Measurements from ENCODE around the gene CHI3L1. TPM values are rescaled to one million over a fixed set of nuclear protein-coding genes. Genes with fewer than 3 reads are reported as not detected.
A peak's percentile ranks its signal among the peaks of the same experiment; 100 is the strongest.

The CHI3L1 gene
- total and polyA plus RNA-seq, 5 experiments from 2014 or later = not detected

GRCh38 chr1:203159844-203160243, 26.7 kb downstream of the CHI3L1 start:
- H3K4me1 Mint-ChIP-seq = no peaks in the 10 kb centered on the region
- no peak for DNase-seq
- peaks cover 6 to 23% (median 18%) of the 10 kb centered on the region in 5 donors for H3K27me3 Mint-ChIP-seq
- H3K27ac Mint-ChIP-seq = no peak overlapping the region
- no peak overlapping the region for H3K4me3 Mint-ChIP-seq
- POLR2A ChIA-PET = no interaction called here
- no peak for ATAC-seq
- H3K36me3 Mint-ChIP-seq = peaks cover 0 to 5% (median 0%) of the 10 kb centered on the region in 3 donors
- H3K9me3 Mint-ChIP-seq = peaks cover 0 to 18% (median 5%) of the 10 kb centered on the region in 9 donors

GRCh38 chr1:203158960-203159665, 27.4 kb downstream of the CHI3L1 start:
- POLR2A ChIA-PET = no interaction called here
- H3K36me3 Mint-ChIP-seq = peaks cover 0 to 5% (median 0%) of the 10 kb centered on the region in 3 donors
- no peaks in the 10 kb centered on the region for H3K4me1 Mint-ChIP-seq
- H3K27me3 Mint-ChIP-seq = peaks cover 6 to 23% (median 13%) of the 10 kb centered on the region in 5 donors
- no peak for ATAC-seq
- no peak for DNase-seq
- H3K4me3 Mint-ChIP-seq = no peak overlapping the region
- peaks cover 0 to 18% (median 5%) of the 10 kb centered on the region in 9 donors for H3K9me3 Mint-ChIP-seq
- peak overlapping the region in 1 of 10 donors; percentile 3 for H3K27ac Mint-ChIP-seq

- ATAC-seq (no peak), DNase-seq (no peak)
- Mint-ChIP-seq H3K4me3 (no peak overlapping the region), H3K4me1 (no peaks in the 10 kb centered on the region), H3K36me3 (peaks cover 0 to 5% (median 0%) of the 10 kb centered on the region in 3 donors), H3K27ac (no peak overlapping the region), H3K9me3 (peaks cover 0 to 18% (median 5%) of the 10 kb centered on the region in 9 donors), H3K27me3 (peaks cover 7 to 23% (median 12%) of the 10 kb centered on the region in 5 donors)
- POLR2A ChIA-PET = no interaction called here
These were observed 28.1 kb downstream of the CHI3L1 start for GRCh38 chr1:203158423-203158822.

- peaks cover 0 to 9% (median 7%) of the 10 kb centered on the region in 5 donors for H3K27me3 Mint-ChIP-seq
- no peak for DNase-seq
- POLR2A ChIA-PET = no interaction called here
- H3K27ac Mint-ChIP-seq = no peak overlapping the region
- H3K36me3 Mint-ChIP-seq = peaks cover 0 to 5% (median 0%) of the 10 kb centered on the region in 3 donors
- peaks cover 0 to 18% (median 5%) of the 10 kb centered on the region in 9 donors for H3K9me3 Mint-ChIP-seq
- no peaks in the 10 kb centered on the region for H3K4me1 Mint-ChIP-seq
- no peak overlapping the region for H3K4me3 Mint-ChIP-seq
- ATAC-seq = no peak
These were observed 30.2 kb downstream of the CHI3L1 start for GRCh38 chr1:203156280-203156679.

GRCh38 chr1:203153989-203154821, 32.3 kb downstream of the CHI3L1 start:
- H3K27ac Mint-ChIP-seq = no peak overlapping the region
- ATAC-seq = no peak

GRCh38 chr1:203153051-203153988, 33.2 kb downstream of the CHI3L1 start:
- Mint-ChIP-seq H3K9me3 (peaks cover 0 to 5% (median 2%) of the 10 kb centered on the region in 9 donors), H3K27ac (no peak overlapping the region)
- POLR2A ChIA-PET = no interaction called here

More at GRCh38 chr1:203153989-203154821, 32.3 kb downstream of the CHI3L1 start:
- Mint-ChIP-seq H3K4me3 (no peak overlapping the region), H3K4me1 (no peaks in the 10 kb centered on the region), H3K27me3 (peaks cover 0 to 7% (median 5%) of the 10 kb centered on the region in 5 donors), H3K9me3 (peaks cover 0 to 14% (median 5%) of the 10 kb centered on the region in 9 donors), H3K36me3 (peaks cover 0 to 4% (median 0%) of the 10 kb centered on the region in 3 donors)
- POLR2A ChIA-PET = no interaction called here
- no peak for DNase-seq

GRCh38 chr1:203152158-203153034, 34.1 kb downstream of the CHI3L1 start:
- no peak for DNase-seq
- no peaks in the 10 kb centered on the region for H3K36me3 Mint-ChIP-seq
- H3K27ac Mint-ChIP-seq = no peak overlapping the region
- H3K9me3 Mint-ChIP-seq = no peaks in the 10 kb centered on the region
- no peak for ATAC-seq
- POLR2A ChIA-PET = no interaction called here
- peaks cover 0 to 6% (median 1%) of the 10 kb centered on the region in 5 donors for H3K27me3 Mint-ChIP-seq
- H3K4me1 Mint-ChIP-seq = no peaks in the 10 kb centered on the region
- H3K4me3 Mint-ChIP-seq = no peak overlapping the region

More at GRCh38 chr1:203153051-203153988, 33.2 kb downstream of the CHI3L1 start:
- H3K4me3 Mint-ChIP-seq = no peak overlapping the region
- H3K4me1 Mint-ChIP-seq = no peaks in the 10 kb centered on the region
- H3K36me3 Mint-ChIP-seq = no peaks in the 10 kb centered on the region
- ATAC-seq (no peak), DNase-seq (no peak)
- peaks cover 0 to 7% (median 4%) of the 10 kb centered on the region in 5 donors for H3K27me3 Mint-ChIP-seq

- Mint-ChIP-seq H3K27me3 (peaks cover 0 to 6% (median 1%) of the 10 kb centered on the region in 5 donors), H3K4me3 (no peak overlapping the region), H3K4me1 (no peaks in the 10 kb centered on the region), H3K9me3 (peaks cover 0 to 2% (median 0%) of the 10 kb centered on the region in 9 donors), H3K36me3 (no peaks in the 10 kb centered on the region), H3K27ac (no peak overlapping the region)
- ATAC-seq (no peak), DNase-seq (no peak)
- POLR2A ChIA-PET = no interaction called here
These were observed 34.9 kb downstream of the CHI3L1 start for GRCh38 chr1:203151362-203152157.

GRCh38 chr1:203150511-203151297, 35.8 kb downstream of the CHI3L1 start:
- H3K36me3 Mint-ChIP-seq = no peaks in the 10 kb centered on the region
- H3K27ac Mint-ChIP-seq = no peak overlapping the region
- H3K27me3 Mint-ChIP-seq = peaks cover 0 to 4% (median 0%) of the 10 kb centered on the region in 5 donors
- peaks cover 0 to 2% (median 0%) of the 10 kb centered on the region in 9 donors for H3K9me3 Mint-ChIP-seq
- no peaks in the 10 kb centered on the region for H3K4me1 Mint-ChIP-seq
- no peak overlapping the region for H3K4me3 Mint-ChIP-seq
- POLR2A ChIA-PET = no interaction called here
- ATAC-seq (no peak), DNase-seq (no peak)

GRCh38 chr1:203149188-203149840, 37.2 kb downstream of the CHI3L1 start:
- no peaks in the 10 kb centered on the region for H3K4me1 Mint-ChIP-seq
- no peak for ATAC-seq
- H3K36me3 Mint-ChIP-seq = no peaks in the 10 kb centered on the region
- H3K9me3 Mint-ChIP-seq = peaks cover 0 to 2% (median 0%) of the 10 kb centered on the region in 9 donors
- POLR2A ChIA-PET = no interaction called here
- no peak overlapping the region for H3K4me3 Mint-ChIP-seq
- H3K27me3 Mint-ChIP-seq = peaks cover 0 to 1% (median 0%) of the 10 kb centered on the region in 5 donors
- DNase-seq = no peak
- H3K27ac Mint-ChIP-seq = no peak overlapping the region
